Thyroid gland (tissue), 4 donors: ENCODE data around the gene WDR3.

Experiments
- POLR2A ChIP-seq, 2 donors: fragments of 450-650 bp; IDR thresholded peaks; one replicate each; pipeline ENCODE4 v1.6.1; 2017; ENCODE audit warnings: antibody characterized with exemption in 2 of 2, mild to moderate bottlenecking in 2 of 2, moderate library complexity in 1 of 2
- TF ChIP-seq, protein P1 (sequence below), 6 experiments: fragments of 200-600 bp in 3 of 6; fragments of 450-650 bp in 3 of 6; sonication (generic) in 3 of 6; IDR thresholded peaks; one replicate each; pipeline ENCODE4 v1.5.1; 2016 to 2019; ENCODE audit warnings: antibody characterized with exemption in 6 of 6, mild to moderate bottlenecking in 2 of 6, inconsistent platforms in 1 of 6, moderate library complexity in 1 of 6

- TF ChIP-seq, protein P1, sequence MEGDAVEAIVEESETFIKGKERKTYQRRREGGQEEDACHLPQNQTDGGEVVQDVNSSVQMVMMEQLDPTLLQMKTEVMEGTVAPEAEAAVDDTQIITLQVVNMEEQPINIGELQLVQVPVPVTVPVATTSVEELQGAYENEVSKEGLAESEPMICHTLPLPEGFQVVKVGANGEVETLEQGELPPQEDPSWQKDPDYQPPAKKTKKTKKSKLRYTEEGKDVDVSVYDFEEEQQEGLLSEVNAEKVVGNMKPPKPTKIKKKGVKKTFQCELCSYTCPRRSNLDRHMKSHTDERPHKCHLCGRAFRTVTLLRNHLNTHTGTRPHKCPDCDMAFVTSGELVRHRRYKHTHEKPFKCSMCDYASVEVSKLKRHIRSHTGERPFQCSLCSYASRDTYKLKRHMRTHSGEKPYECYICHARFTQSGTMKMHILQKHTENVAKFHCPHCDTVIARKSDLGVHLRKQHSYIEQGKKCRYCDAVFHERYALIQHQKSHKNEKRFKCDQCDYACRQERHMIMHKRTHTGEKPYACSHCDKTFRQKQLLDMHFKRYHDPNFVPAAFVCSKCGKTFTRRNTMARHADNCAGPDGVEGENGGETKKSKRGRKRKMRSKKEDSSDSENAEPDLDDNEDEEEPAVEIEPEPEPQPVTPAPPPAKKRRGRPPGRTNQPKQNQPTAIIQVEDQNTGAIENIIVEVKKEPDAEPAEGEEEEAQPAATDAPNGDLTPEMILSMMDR (IDR thresholded peaks at IDR 0.05): no peak
- no peak for TF ChIP-seq POLR2A (IDR thresholded peaks at IDR 0.05)
Observed at GRCh38 chr1:117897551-117897950, 32.0 kb upstream of the WDR3 start.
